IPS-NIHi11 (cell line): ENCODE results near the gene ELAVL3.
"Not testable (repeated sequence)": the region's sequence is repeated elsewhere in the genome, so short reads cannot be mapped to it uniquely, and the experiment has no call there.

Experiments used
- DNase-seq: peaks from one replicate; pipeline ENCODE4 v3.0.0; 2012; ENCODE audit warnings: mixed read lengths, low spot score

The ELAVL3 gene

GRCh38 chr19:11435833-11436313 is 45.0 kb downstream of the ELAVL3 start:
- DNase-seq, result peak; percentile 46

GRCh38 chr19:11435057-11435832 is 45.6 kb downstream of the ELAVL3 start, which contains the start of the genes ODAD3 and PRKCSH:
ODAD3 (minus strand) TSS chr19:11435121; CDS start chr19:11435016, 105 bp downstream.
PRKCSH (plus strand) TSS chr19:11435635; CDS start chr19:11436118, 483 bp downstream.
- DNase-seq, result peak; percentile 100

GRCh38 chr19:11434703-11435056 is 46.2 kb downstream of the ELAVL3 start:
- DNase-seq, result no peak

- not testable (repeated sequence) for DNase-seq
Observed at GRCh38 chr19:11433526-11433925, 47.3 kb downstream of the ELAVL3 start.

GRCh38 chr19:11426656-11427055 is 54.2 kb downstream of the ELAVL3 start:
- DNase-seq, result no peak

GRCh38 chr19:11425719-11426457 is 55.0 kb downstream of the ELAVL3 start:
- peak; percentile 55 for DNase-seq

GRCh38 chr19:11423791-11424181 is 57.1 kb downstream of the ELAVL3 start:
- DNase-seq, result no peak

GRCh38 chr19:11423164-11423790 is 57.6 kb downstream of the ELAVL3 start:
- no peak for DNase-seq

- peak; percentile 89 for DNase-seq
Observed at GRCh38 chr19:11422163-11423065, 58.4 kb downstream of the ELAVL3 start.

- peak; percentile 85 for DNase-seq
Observed at GRCh38 chr19:11421371-11422098, 59.3 kb downstream of the ELAVL3 start.

- peak; percentile 37 for DNase-seq
Observed at GRCh38 chr19:11420429-11421370, 60.1 kb downstream of the ELAVL3 start.

GRCh38 chr19:11418549-11419506 is 62.0 kb downstream of the ELAVL3 start, which contains the start of gene RGL3:
RGL3 (minus strand) TSS chr19:11419314; CDS start chr19:11419278, 36 bp downstream.
- peak; percentile 75 for DNase-seq

GRCh38 chr19:11418094-11418548 is 62.7 kb downstream of the ELAVL3 start:
- no peak for DNase-seq

- DNase-seq, result no peak
Observed at GRCh38 chr19:11416346-11417052, 64.3 kb downstream of the ELAVL3 start.

- no peak for DNase-seq
Observed at GRCh38 chr19:11414544-11414943, 66.3 kb downstream of the ELAVL3 start.

GRCh38 chr19:11410682-11411081 is 70.2 kb downstream of the ELAVL3 start:
- DNase-seq, result no peak

- DNase-seq, result no peak
Observed at GRCh38 chr19:11408591-11408990, 72.3 kb downstream of the ELAVL3 start.
